B cell (primary cell): ENCODE data around the gene ENOX1. TPM values are rescaled to one million over a fixed set of nuclear protein-coding genes. Genes with fewer than 3 reads are reported as not detected.

ENCODE experiments used
- ATAC-seq: fragments of 200-7000 bp; cut with Tn5 transposase; one replicate; pipeline ENCODE4 v1.10.0; 2021; ENCODE audit warnings: low read depth, mild to moderate bottlenecking, moderate number of reproducible peaks, moderate library complexity
- CTCF ChIA-PET: fragments of 350-600 bp; sonication (Branson Sonifier 250); formaldehyde crosslinking; loops from one replicate; lab custom pipeline; 2021; ENCODE audit warnings: antibody characterized with exemption, inconsistent platforms; lab: Charles Lee
- POLR2A ChIA-PET: fragments of 350-600 bp; sonication (Branson Sonifier 250); formaldehyde crosslinking; loops from one replicate; lab custom pipeline; 2021; ENCODE audit warnings: antibody characterized with exemption; lab: Charles Lee
- DNase-seq: peaks from one replicate; pipeline ENCODE4 v3.0.0; 2013
- H2AFZ ChIP-seq: 2 replicates; pipeline ENCODE4 v1.6.1; 2012; ENCODE audit warnings: mild to moderate bottlenecking, low read depth, low read length; ENCODE audit not compliant: insufficient read depth, poor library complexity, severe bottlenecking
- H3K27ac ChIP-seq, 2 donors: 1 replicate in 1 of 2; 2 replicates in 1 of 2; pipeline ENCODE4 v1.5.1; 2012 to 2013; ENCODE audit warnings: low read length in 2 of 2, mild to moderate bottlenecking in 2 of 2, moderate library complexity in 1 of 2
- H3K27me3 ChIP-seq, 4 experiments: fragments of 200-600 bp in 1 of 4; sonication (generic) in 1 of 4; replicated peaks in 1 of 4; 1 replicate in 2 of 4; 2 replicates in 2 of 4; pipeline versions ENCODE4 v1.6.1 to v1.7.0; 2013 to 2016; ENCODE audit warnings: low read length in 3 of 4, mild to moderate bottlenecking in 2 of 4, mixed read lengths in 1 of 4, moderate library complexity in 1 of 4; ENCODE audit not compliant: insufficient read depth in 4 of 4, control insufficient read depth in 3 of 4; ENCODE audit errors: control extremely low read depth in 1 of 4
- H3K36me3 ChIP-seq, 2 experiments: replicated peaks in 1 of 2; 1 replicate in 1 of 2; 2 replicates in 1 of 2; pipeline versions ENCODE4 v1.6.1 to v1.7.1; 2013; ENCODE audit warnings: low read length in 1 of 2; ENCODE audit not compliant: insufficient read depth in 2 of 2, control insufficient read depth in 1 of 2; ENCODE audit errors: control extremely low read depth in 1 of 2, extremely low read depth in 1 of 2
- H3K4me1 ChIP-seq, 2 donors: fragments of 200-600 bp in 1 of 2; sonication (generic) in 1 of 2; 1 replicate in 1 of 2; 2 replicates in 1 of 2; pipeline versions ENCODE4 v1.5.1 to v1.6.1; 2013 to 2017; ENCODE audit warnings: low read length in 2 of 2; ENCODE audit not compliant: control insufficient read depth in 2 of 2, insufficient read depth in 2 of 2
- H3K4me2 ChIP-seq: replicated peaks from 2 replicates; pipeline ENCODE3; 2012; ENCODE audit warnings: mild to moderate bottlenecking, low read depth, low read length; ENCODE audit not compliant: poor library complexity, severe bottlenecking
- H3K4me3 ChIP-seq, 5 experiments: fragments of 200-600 bp in 1 of 5; sonication (generic) in 1 of 5; 1 replicate in 3 of 5; 2 replicates in 2 of 5; pipeline versions ENCODE4 v1.5.1 to v1.7.0; 2011 to 2016; ENCODE audit warnings: low read length in 4 of 5, mild to moderate bottlenecking in 4 of 5, low read depth in 2 of 5, control low read depth in 1 of 5, moderate library complexity in 1 of 5; ENCODE audit not compliant: insufficient read depth in 1 of 5; ENCODE audit errors: control extremely low read depth in 1 of 5, extremely low read depth in 1 of 5
- H3K79me2 ChIP-seq: fragments of 200-600 bp; sonication (generic); one replicate; pipeline ENCODE4 v1.6.0; 2016; ENCODE audit warnings: low read length; ENCODE audit not compliant: control insufficient read depth, insufficient read depth
- H3K9ac ChIP-seq: fragments of 200-600 bp; sonication (generic); 2 replicates; pipeline ENCODE4 v1.6.1; 2017; ENCODE audit warnings: mild to moderate bottlenecking, low read length, moderate library complexity
- H3K9me3 ChIP-seq, 3 donors: one replicate each; pipeline versions ENCODE4 v1.6.1 to v1.7.1; 2013; ENCODE audit warnings: low read length in 2 of 3; ENCODE audit not compliant: control insufficient read depth in 2 of 3, insufficient read depth in 1 of 3; ENCODE audit errors: control extremely low read depth in 1 of 3
- H4K20me1 ChIP-seq: 2 replicates; pipeline ENCODE4 v1.6.0; 2012; ENCODE audit warnings: mild to moderate bottlenecking, low read length; ENCODE audit not compliant: insufficient read depth, control insufficient read depth, poor library complexity, severe bottlenecking
- H3K27ac Mint-ChIP-seq: one replicate; pipeline ENCODE4 v1.8.0; 2021; ENCODE audit warnings: mixed read lengths
- H3K27me3 Mint-ChIP-seq: one replicate; pipeline ENCODE4 v1.8.0; 2021; ENCODE audit warnings: mixed read lengths
- H3K4me1 Mint-ChIP-seq: one replicate; pipeline ENCODE4 v1.8.0; 2021; ENCODE audit warnings: mixed read lengths
- H3K4me3 Mint-ChIP-seq: one replicate; pipeline ENCODE4 v1.8.0; 2021; ENCODE audit warnings: mixed read lengths
- H3K9me3 Mint-ChIP-seq: one replicate; pipeline ENCODE4 v1.8.0; 2022; ENCODE audit warnings: mixed read lengths; ENCODE audit not compliant: insufficient read depth
- EZH2 ChIP-seq: IDR thresholded peaks from 2 replicates; pipeline ENCODE4 v1.6.1; 2012; ENCODE audit warnings: borderline replicate concordance, low read depth, mild to moderate bottlenecking, moderate library complexity, low read length; ENCODE audit not compliant: insufficient read depth, poor library complexity, severe bottlenecking
- WGBS: methylation state at CpG from one replicate; pipeline ENCODE4 v1.1.5; 2013; ENCODE audit warnings: missing lambda C conversion rate; ENCODE audit not compliant: insufficient coverage; 5-methylcytosine and 5-hydroxymethylcytosine counted together
- intact Hi-C: fragments of 100-400 bp; cut with micrococcal nuclease; formaldehyde crosslinking; loops from one replicate; pipeline ENCODE4 v1.10.0; 2022
- polyA plus RNA-seq: library from polyadenylated mRNA; depleted of rRNA; stranded (reverse); fragments of >200 nt; gene quantifications from 2 replicates; pipeline ENCODE4 v1.2.3, GENCODE V29; 2012
- total RNA-seq, 2 donors: library from RNA; stranded (reverse); fragments of 120-200 nt in 1 of 2; gene quantifications; 1 replicate in 1 of 2; 2 replicates in 1 of 2; pipeline versions ENCODE4 v1.2.3 to v1.2.4, GENCODE V29; 2013 to 2022
- TF ChIP-seq, protein P1 (sequence below): fragments of 200-600 bp; IDR thresholded peaks from one replicate; pipeline ENCODE4 v1.8.0; 2022; ENCODE audit warnings: antibody characterized with exemption, mild to moderate bottlenecking

Gene ENOX1
- total and polyA plus RNA-seq, 2 donors (not counting 1 experiment from before 2014, with no cell fraction given): not detected

DNA sequence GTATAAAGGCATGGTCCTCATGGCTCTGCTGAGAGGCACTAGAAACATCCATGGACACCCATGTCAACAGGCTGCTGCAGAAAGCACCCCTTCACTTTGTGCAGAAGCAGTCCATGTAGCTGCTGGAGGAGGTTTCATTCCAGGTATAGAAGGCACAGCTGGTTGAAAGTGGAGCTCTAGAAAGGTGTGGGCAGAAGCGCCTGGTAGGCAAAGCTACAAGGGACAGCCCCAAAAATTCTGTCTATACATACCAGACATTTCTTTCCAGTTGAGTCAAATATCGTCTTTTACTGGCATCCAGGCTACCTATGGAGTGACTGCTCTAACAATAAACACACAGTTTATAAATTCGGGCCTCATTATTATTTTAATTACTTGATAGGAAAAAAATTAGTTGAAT is 129.3 kb downstream of the ENOX1 start:
- POLR2A ChIA-PET: no interaction called here
- H3K27me3 ChIP-seq: no peaks in the 10 kb centered on the region
- Mint-ChIP-seq H3K4me3 (no peak overlapping the region), H3K9me3 (no peaks in the 10 kb centered on the region), H3K27me3 (peaks cover 7% of the 10 kb centered on the region), H3K27ac (no peak overlapping the region), H3K4me1 (no peaks in the 10 kb centered on the region)
- no peaks in the 10 kb centered on the region for H3K79me2 ChIP-seq
- H3K36me3 ChIP-seq: no peaks in the 10 kb centered on the region
- no peak for TF ChIP-seq EZH2
- TF ChIP-seq, protein P1, sequence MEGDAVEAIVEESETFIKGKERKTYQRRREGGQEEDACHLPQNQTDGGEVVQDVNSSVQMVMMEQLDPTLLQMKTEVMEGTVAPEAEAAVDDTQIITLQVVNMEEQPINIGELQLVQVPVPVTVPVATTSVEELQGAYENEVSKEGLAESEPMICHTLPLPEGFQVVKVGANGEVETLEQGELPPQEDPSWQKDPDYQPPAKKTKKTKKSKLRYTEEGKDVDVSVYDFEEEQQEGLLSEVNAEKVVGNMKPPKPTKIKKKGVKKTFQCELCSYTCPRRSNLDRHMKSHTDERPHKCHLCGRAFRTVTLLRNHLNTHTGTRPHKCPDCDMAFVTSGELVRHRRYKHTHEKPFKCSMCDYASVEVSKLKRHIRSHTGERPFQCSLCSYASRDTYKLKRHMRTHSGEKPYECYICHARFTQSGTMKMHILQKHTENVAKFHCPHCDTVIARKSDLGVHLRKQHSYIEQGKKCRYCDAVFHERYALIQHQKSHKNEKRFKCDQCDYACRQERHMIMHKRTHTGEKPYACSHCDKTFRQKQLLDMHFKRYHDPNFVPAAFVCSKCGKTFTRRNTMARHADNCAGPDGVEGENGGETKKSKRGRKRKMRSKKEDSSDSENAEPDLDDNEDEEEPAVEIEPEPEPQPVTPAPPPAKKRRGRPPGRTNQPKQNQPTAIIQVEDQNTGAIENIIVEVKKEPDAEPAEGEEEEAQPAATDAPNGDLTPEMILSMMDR: no peak
- H3K27ac ChIP-seq: no peak overlapping the region
- H2AFZ ChIP-seq: no peak overlapping the region
- no peak overlapping the region for H3K9ac ChIP-seq
- no CpG with 5 or more reads among the region's 3 CpGs for WGBS
- no peak overlapping the region for H3K4me3 ChIP-seq
- H3K9me3 ChIP-seq: no peaks in the 10 kb centered on the region
- H3K4me2 ChIP-seq: no peak overlapping the region
- no peaks in the 10 kb centered on the region for H3K4me1 ChIP-seq
- intact Hi-C loops: no loop called here
- CTCF ChIA-PET: no interaction called here
- DNase-seq (no peak), ATAC-seq (no peak)
- no peaks in the 10 kb centered on the region for H4K20me1 ChIP-seq

DNA sequence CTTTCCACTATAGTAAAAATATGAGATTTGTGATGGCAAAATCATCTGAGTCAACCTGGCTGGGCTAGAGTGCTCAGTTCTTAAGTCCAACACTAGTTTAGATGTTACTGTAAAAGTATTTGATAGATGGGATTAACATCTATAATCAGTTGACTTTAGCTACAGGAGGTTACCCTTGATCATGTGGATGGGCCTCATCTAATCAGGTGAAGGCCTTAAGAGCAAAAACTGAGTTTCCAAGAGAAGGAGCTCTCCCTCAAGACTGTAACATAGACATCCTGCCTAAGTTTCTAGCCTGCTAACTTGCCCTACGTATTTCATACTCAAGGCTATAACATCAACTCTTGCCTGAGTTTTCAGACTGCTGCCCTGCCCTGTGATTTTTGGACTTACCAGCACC is 132.8 kb downstream of the ENOX1 start:
- TF ChIP-seq, protein P1: no peak
- no peak for TF ChIP-seq EZH2
- ATAC-seq (no peak), DNase-seq (no peak)
- Histone ChIP-seq H3K4me3 (no peak overlapping the region), H3K4me1 (no peaks in the 10 kb centered on the region), H2AFZ (no peak overlapping the region), H3K4me2 (no peak overlapping the region), H3K9me3 (no peaks in the 10 kb centered on the region), H3K9ac (no peak overlapping the region), H3K36me3 (no peaks in the 10 kb centered on the region), H3K27ac (no peak overlapping the region), H4K20me1 (no peaks in the 10 kb centered on the region), H3K27me3 (no peaks in the 10 kb centered on the region), H3K79me2 (no peaks in the 10 kb centered on the region)
- H3K4me1 Mint-ChIP-seq: no peaks in the 10 kb centered on the region
- H3K9me3 Mint-ChIP-seq: no peaks in the 10 kb centered on the region
- CTCF ChIA-PET: no interaction called here
- POLR2A ChIA-PET: no interaction called here
- no peak overlapping the region for H3K4me3 Mint-ChIP-seq
- no peak overlapping the region for H3K27ac Mint-ChIP-seq
- peaks cover 10% of the 10 kb centered on the region for H3K27me3 Mint-ChIP-seq
- intact Hi-C loops: no loop called here
- no CpG with 5 or more reads among the region's 1 CpG for WGBS
